B cell (primary cell): ENCODE data around the gene C2CD2L. TPM values are rescaled to one million over a fixed set of nuclear protein-coding genes. Genes with fewer than 3 reads are reported as not detected.

ENCODE experiments used
- ATAC-seq: fragments of 200-7000 bp; cut with Tn5 transposase; one replicate; pipeline ENCODE4 v1.10.0; 2021; ENCODE audit warnings: low read depth, mild to moderate bottlenecking, moderate number of reproducible peaks, moderate library complexity
- CTCF ChIA-PET: fragments of 350-600 bp; sonication (Branson Sonifier 250); formaldehyde crosslinking; loops from one replicate; lab custom pipeline; 2021; ENCODE audit warnings: antibody characterized with exemption, inconsistent platforms; lab: Charles Lee
- POLR2A ChIA-PET: fragments of 350-600 bp; sonication (Branson Sonifier 250); formaldehyde crosslinking; loops from one replicate; lab custom pipeline; 2021; ENCODE audit warnings: antibody characterized with exemption; lab: Charles Lee
- DNase-seq: peaks from one replicate; pipeline ENCODE4 v3.0.0; 2013
- H2AFZ ChIP-seq: 2 replicates; pipeline ENCODE4 v1.6.1; 2012; ENCODE audit warnings: mild to moderate bottlenecking, low read depth, low read length; ENCODE audit not compliant: insufficient read depth, poor library complexity, severe bottlenecking
- H3K27ac ChIP-seq, 2 donors: 1 replicate in 1 of 2; 2 replicates in 1 of 2; pipeline ENCODE4 v1.5.1; 2012 to 2013; ENCODE audit warnings: low read length in 2 of 2, mild to moderate bottlenecking in 2 of 2, moderate library complexity in 1 of 2
- H3K27me3 ChIP-seq, 4 experiments: fragments of 200-600 bp in 1 of 4; sonication (generic) in 1 of 4; replicated peaks in 1 of 4; 1 replicate in 2 of 4; 2 replicates in 2 of 4; pipeline versions ENCODE4 v1.6.1 to v1.7.0; 2013 to 2016; ENCODE audit warnings: low read length in 3 of 4, mild to moderate bottlenecking in 2 of 4, mixed read lengths in 1 of 4, moderate library complexity in 1 of 4; ENCODE audit not compliant: insufficient read depth in 4 of 4, control insufficient read depth in 3 of 4; ENCODE audit errors: control extremely low read depth in 1 of 4
- H3K36me3 ChIP-seq, 2 experiments: replicated peaks in 1 of 2; 1 replicate in 1 of 2; 2 replicates in 1 of 2; pipeline versions ENCODE4 v1.6.1 to v1.7.1; 2013; ENCODE audit warnings: low read length in 1 of 2; ENCODE audit not compliant: insufficient read depth in 2 of 2, control insufficient read depth in 1 of 2; ENCODE audit errors: control extremely low read depth in 1 of 2, extremely low read depth in 1 of 2
- H3K4me1 ChIP-seq, 2 donors: fragments of 200-600 bp in 1 of 2; sonication (generic) in 1 of 2; 1 replicate in 1 of 2; 2 replicates in 1 of 2; pipeline versions ENCODE4 v1.5.1 to v1.6.1; 2013 to 2017; ENCODE audit warnings: low read length in 2 of 2; ENCODE audit not compliant: control insufficient read depth in 2 of 2, insufficient read depth in 2 of 2
- H3K4me2 ChIP-seq: replicated peaks from 2 replicates; pipeline ENCODE3; 2012; ENCODE audit warnings: mild to moderate bottlenecking, low read depth, low read length; ENCODE audit not compliant: poor library complexity, severe bottlenecking
- H3K4me3 ChIP-seq, 5 experiments: fragments of 200-600 bp in 1 of 5; sonication (generic) in 1 of 5; 1 replicate in 3 of 5; 2 replicates in 2 of 5; pipeline versions ENCODE4 v1.5.1 to v1.7.0; 2011 to 2016; ENCODE audit warnings: low read length in 4 of 5, mild to moderate bottlenecking in 4 of 5, low read depth in 2 of 5, control low read depth in 1 of 5, moderate library complexity in 1 of 5; ENCODE audit not compliant: insufficient read depth in 1 of 5; ENCODE audit errors: control extremely low read depth in 1 of 5, extremely low read depth in 1 of 5
- H3K79me2 ChIP-seq: fragments of 200-600 bp; sonication (generic); one replicate; pipeline ENCODE4 v1.6.0; 2016; ENCODE audit warnings: low read length; ENCODE audit not compliant: control insufficient read depth, insufficient read depth
- H3K9ac ChIP-seq: fragments of 200-600 bp; sonication (generic); 2 replicates; pipeline ENCODE4 v1.6.1; 2017; ENCODE audit warnings: mild to moderate bottlenecking, low read length, moderate library complexity
- H3K9me3 ChIP-seq, 3 donors: one replicate each; pipeline versions ENCODE4 v1.6.1 to v1.7.1; 2013; ENCODE audit warnings: low read length in 2 of 3; ENCODE audit not compliant: control insufficient read depth in 2 of 3, insufficient read depth in 1 of 3; ENCODE audit errors: control extremely low read depth in 1 of 3
- H4K20me1 ChIP-seq: 2 replicates; pipeline ENCODE4 v1.6.0; 2012; ENCODE audit warnings: mild to moderate bottlenecking, low read length; ENCODE audit not compliant: insufficient read depth, control insufficient read depth, poor library complexity, severe bottlenecking
- H3K27ac Mint-ChIP-seq: one replicate; pipeline ENCODE4 v1.8.0; 2021; ENCODE audit warnings: mixed read lengths
- H3K27me3 Mint-ChIP-seq: one replicate; pipeline ENCODE4 v1.8.0; 2021; ENCODE audit warnings: mixed read lengths
- H3K4me1 Mint-ChIP-seq: one replicate; pipeline ENCODE4 v1.8.0; 2021; ENCODE audit warnings: mixed read lengths
- H3K4me3 Mint-ChIP-seq: one replicate; pipeline ENCODE4 v1.8.0; 2021; ENCODE audit warnings: mixed read lengths
- H3K9me3 Mint-ChIP-seq: one replicate; pipeline ENCODE4 v1.8.0; 2022; ENCODE audit warnings: mixed read lengths; ENCODE audit not compliant: insufficient read depth
- EZH2 ChIP-seq: IDR thresholded peaks from 2 replicates; pipeline ENCODE4 v1.6.1; 2012; ENCODE audit warnings: borderline replicate concordance, low read depth, mild to moderate bottlenecking, moderate library complexity, low read length; ENCODE audit not compliant: insufficient read depth, poor library complexity, severe bottlenecking
- WGBS: methylation state at CpG from one replicate; pipeline ENCODE4 v1.1.5; 2013; ENCODE audit warnings: missing lambda C conversion rate; ENCODE audit not compliant: insufficient coverage; 5-methylcytosine and 5-hydroxymethylcytosine counted together
- intact Hi-C: fragments of 100-400 bp; cut with micrococcal nuclease; formaldehyde crosslinking; loops from one replicate; pipeline ENCODE4 v1.10.0; 2022
- polyA plus RNA-seq: library from polyadenylated mRNA; depleted of rRNA; stranded (reverse); fragments of >200 nt; gene quantifications from 2 replicates; pipeline ENCODE4 v1.2.3, GENCODE V29; 2012
- total RNA-seq, 2 donors: library from RNA; stranded (reverse); fragments of 120-200 nt in 1 of 2; gene quantifications; 1 replicate in 1 of 2; 2 replicates in 1 of 2; pipeline versions ENCODE4 v1.2.3 to v1.2.4, GENCODE V29; 2013 to 2022
- TF ChIP-seq, protein P1 (sequence below): fragments of 200-600 bp; IDR thresholded peaks from one replicate; pipeline ENCODE4 v1.8.0; 2022; ENCODE audit warnings: antibody characterized with exemption, mild to moderate bottlenecking

Gene C2CD2L
- total and polyA plus RNA-seq, 2 donors (not counting 1 experiment from before 2014, with no cell fraction given) = 9.5 to 17.0 TPM

DNA sequence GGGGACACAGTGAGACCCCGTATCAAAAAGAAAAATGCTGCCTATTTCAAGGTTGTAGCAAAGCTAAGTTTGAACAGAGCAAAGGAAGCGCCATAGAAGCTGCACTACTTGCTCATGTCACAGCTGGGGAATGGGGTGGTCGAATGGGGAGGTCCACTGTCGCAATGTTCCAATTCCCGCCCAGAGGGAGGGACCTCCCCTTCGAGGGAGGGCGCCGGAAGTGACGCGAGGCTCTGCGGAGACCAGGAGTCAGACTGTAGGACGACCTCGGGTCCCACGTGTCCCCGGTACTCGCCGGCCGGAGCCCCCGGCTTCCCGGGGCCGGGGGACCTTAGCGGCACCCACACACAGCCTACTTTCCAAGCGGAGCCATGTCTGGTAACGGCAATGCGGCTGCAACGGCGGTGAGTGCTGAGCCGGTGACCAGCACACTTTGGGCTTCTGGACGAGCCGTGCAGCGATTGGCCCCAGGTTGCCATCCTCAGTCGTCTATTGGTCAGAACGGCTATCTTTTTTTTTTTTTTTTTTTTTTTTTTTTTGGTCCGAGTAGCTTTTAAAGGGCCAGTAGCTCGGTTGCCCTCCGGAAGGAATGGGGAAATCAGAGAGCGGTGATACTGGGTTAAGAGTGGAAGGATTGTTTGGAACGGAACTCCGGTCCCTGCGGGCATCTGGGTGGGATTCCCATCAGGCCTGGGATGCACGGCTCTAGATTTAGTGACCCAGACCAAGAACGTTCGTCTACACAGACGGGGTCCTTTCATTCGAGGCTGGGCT is 22.3 kb upstream of the C2CD2L start, which contains the start of gene HMBS:
TSS of gene HMBS (plus strand) at position 219 of the 774 bp plus-strand sequence. CDS start at position 372, 153 bp downstream.
- intact Hi-C loops = loop anchor here (1.0 kb wide), 6 partner anchors 10 to 36 kb away; partner anchors contain the start of genes C2CD2L, DPAGT1, HINFP and HYOU1
- POLR2A ChIA-PET = interaction anchor here (0.6 to 1.8 kb wide), 9 partner anchors 10 to 649 kb away, joined by 3 to 16 read pairs (median 5); partner anchors contain the start of genes C2CD2L, DPAGT1 and VPS11
- no peaks in the 10 kb centered on the region for H3K9me3 ChIP-seq
- no peaks in the 10 kb centered on the region for H4K20me1 ChIP-seq
- WGBS = under 1% methylated on average over 45 of the region's 45 CpGs
- TF ChIP-seq, protein P1, sequence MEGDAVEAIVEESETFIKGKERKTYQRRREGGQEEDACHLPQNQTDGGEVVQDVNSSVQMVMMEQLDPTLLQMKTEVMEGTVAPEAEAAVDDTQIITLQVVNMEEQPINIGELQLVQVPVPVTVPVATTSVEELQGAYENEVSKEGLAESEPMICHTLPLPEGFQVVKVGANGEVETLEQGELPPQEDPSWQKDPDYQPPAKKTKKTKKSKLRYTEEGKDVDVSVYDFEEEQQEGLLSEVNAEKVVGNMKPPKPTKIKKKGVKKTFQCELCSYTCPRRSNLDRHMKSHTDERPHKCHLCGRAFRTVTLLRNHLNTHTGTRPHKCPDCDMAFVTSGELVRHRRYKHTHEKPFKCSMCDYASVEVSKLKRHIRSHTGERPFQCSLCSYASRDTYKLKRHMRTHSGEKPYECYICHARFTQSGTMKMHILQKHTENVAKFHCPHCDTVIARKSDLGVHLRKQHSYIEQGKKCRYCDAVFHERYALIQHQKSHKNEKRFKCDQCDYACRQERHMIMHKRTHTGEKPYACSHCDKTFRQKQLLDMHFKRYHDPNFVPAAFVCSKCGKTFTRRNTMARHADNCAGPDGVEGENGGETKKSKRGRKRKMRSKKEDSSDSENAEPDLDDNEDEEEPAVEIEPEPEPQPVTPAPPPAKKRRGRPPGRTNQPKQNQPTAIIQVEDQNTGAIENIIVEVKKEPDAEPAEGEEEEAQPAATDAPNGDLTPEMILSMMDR = no peak
- no peak for TF ChIP-seq EZH2
- H3K27ac Mint-ChIP-seq = peak within 1 kb of the TSS; percentile 95
- peak within 1 kb of the TSS; percentile 98 for H3K4me3 Mint-ChIP-seq
- peak within 1 kb of the TSS; percentile 92 for H3K4me2 ChIP-seq
- H3K9me3 Mint-ChIP-seq = no peaks in the 10 kb centered on the region
- H3K27ac ChIP-seq = peak within 1 kb of the TSS; percentile 45 to 79
- H3K4me3 ChIP-seq = peak within 1 kb of the TSS; percentile 74 to 90 (median 81)
- CTCF ChIA-PET = interaction anchor here (1.1 to 2.8 kb wide), 4 partner anchors 10 to 28 kb away, joined by 5 to 13 read pairs (median 7); partner anchors contain the start of genes DPAGT1, HYOU1 and VPS11
- peak; percentile 97 for DNase-seq
- H3K27me3 Mint-ChIP-seq = no peaks in the 10 kb centered on the region
- H3K4me1 ChIP-seq = peaks cover 12 to 21% of the 10 kb centered on the region in 2 donors
- peaks cover 20% of the 10 kb centered on the region for H3K79me2 ChIP-seq
- H3K36me3 ChIP-seq = peaks cover 0 to 26% of the 10 kb centered on the region in 2 experiments
- H3K9ac ChIP-seq = peak within 1 kb of the TSS; percentile 82
- peaks cover 20% of the 10 kb centered on the region for H3K4me1 Mint-ChIP-seq
- peak; percentile 91 for ATAC-seq
- peak within 1 kb of the TSS; percentile 99 for H2AFZ ChIP-seq
- H3K27me3 ChIP-seq = no peaks in the 10 kb centered on the region
